ENCODE data around the gene TNP1.

Gene TNP1

DNA sequence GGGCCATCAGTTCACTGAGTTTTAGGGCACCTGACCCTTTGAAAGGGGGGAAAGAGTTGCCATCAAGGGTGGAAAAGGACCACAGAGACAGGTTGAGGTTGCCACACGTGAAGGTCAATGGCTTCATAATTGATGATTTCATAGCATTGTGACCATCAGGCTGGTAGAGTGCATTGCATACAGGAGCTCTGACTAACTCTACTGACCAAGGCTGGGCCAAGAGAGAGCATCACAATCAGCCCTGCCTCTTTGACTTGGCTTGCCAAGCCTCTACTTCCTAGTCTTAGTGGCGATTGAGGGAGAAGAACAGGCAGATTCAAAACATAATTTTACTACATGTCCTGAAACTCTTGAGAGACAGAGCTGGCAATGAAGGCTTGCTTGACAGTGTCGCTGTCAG, 5.8 kb upstream of the TNP1 start:
- TF ChIP-seq ESRRG (CRISPR knock-in tag; IDR thresholded peaks at IDR 0.05) (no peak), PPARA (CRISPR knock-in tag; IDR thresholded peaks at IDR 0.05; ENCODE audit: borderline replicate concordance) (no peak), ZNF565 (CRISPR knock-in tag; conservative IDR thresholded peaks at IDR 0.05; ENCODE audit: low read depth) (no peak), ZC3H10 (CRISPR knock-in tag; IDR thresholded peaks at IDR 0.05) (no peak), ZFP30 (CRISPR knock-in tag; IDR thresholded peaks at IDR 0.05) (no peak), RARB (CRISPR knock-in tag; IDR thresholded peaks at IDR 0.05) (no peak), ISL1 (CRISPR knock-in tag; IDR thresholded peaks at IDR 0.05) (no peak), GLIS3 (CRISPR knock-in tag; IDR thresholded peaks at IDR 0.05) (no peak), CSRNP3 (CRISPR knock-in tag; IDR thresholded peaks at IDR 0.05) (no peak), ARNTL (CRISPR knock-in tag; IDR thresholded peaks at IDR 0.05; ENCODE audit: borderline replicate concordance, low read depth) (no peak), PATZ1 (CRISPR knock-in tag; IDR thresholded peaks at IDR 0.05; ENCODE audit: borderline replicate concordance) (no peak), ZNF8 (CRISPR knock-in tag; IDR thresholded peaks at IDR 0.05) (no peak), TCF4 (CRISPR knock-in tag; IDR thresholded peaks at IDR 0.05; ENCODE audit: borderline replicate concordance) (no peak)
- TF ChIP-seq, protein P1, sequence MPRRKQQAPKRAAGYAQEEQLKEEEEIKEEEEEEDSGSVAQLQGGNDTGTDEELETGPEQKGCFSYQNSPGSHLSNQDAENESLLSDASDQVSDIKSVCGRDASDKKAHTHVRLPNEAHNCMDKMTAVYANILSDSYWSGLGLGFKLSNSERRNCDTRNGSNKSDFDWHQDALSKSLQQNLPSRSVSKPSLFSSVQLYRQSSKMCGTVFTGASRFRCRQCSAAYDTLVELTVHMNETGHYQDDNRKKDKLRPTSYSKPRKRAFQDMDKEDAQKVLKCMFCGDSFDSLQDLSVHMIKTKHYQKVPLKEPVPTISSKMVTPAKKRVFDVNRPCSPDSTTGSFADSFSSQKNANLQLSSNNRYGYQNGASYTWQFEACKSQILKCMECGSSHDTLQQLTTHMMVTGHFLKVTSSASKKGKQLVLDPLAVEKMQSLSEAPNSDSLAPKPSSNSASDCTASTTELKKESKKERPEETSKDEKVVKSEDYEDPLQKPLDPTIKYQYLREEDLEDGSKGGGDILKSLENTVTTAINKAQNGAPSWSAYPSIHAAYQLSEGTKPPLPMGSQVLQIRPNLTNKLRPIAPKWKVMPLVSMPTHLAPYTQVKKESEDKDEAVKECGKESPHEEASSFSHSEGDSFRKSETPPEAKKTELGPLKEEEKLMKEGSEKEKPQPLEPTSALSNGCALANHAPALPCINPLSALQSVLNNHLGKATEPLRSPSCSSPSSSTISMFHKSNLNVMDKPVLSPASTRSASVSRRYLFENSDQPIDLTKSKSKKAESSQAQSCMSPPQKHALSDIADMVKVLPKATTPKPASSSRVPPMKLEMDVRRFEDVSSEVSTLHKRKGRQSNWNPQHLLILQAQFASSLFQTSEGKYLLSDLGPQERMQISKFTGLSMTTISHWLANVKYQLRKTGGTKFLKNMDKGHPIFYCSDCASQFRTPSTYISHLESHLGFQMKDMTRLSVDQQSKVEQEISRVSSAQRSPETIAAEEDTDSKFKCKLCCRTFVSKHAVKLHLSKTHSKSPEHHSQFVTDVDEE (CRISPR knock-in tag; IDR thresholded peaks at IDR 0.05) = no peak
- ATAC-seq = no peak

GRCh38 chr2:216863946-216864345, 4.1 kb upstream of the TNP1 start:
- ATAC-seq = no peak
- no peak for TF ChIP-seq BACH2 (CRISPR knock-in tag; IDR thresholded peaks at IDR 0.05; ENCODE audit: borderline replicate concordance)
- TF ChIP-seq, protein P2, sequence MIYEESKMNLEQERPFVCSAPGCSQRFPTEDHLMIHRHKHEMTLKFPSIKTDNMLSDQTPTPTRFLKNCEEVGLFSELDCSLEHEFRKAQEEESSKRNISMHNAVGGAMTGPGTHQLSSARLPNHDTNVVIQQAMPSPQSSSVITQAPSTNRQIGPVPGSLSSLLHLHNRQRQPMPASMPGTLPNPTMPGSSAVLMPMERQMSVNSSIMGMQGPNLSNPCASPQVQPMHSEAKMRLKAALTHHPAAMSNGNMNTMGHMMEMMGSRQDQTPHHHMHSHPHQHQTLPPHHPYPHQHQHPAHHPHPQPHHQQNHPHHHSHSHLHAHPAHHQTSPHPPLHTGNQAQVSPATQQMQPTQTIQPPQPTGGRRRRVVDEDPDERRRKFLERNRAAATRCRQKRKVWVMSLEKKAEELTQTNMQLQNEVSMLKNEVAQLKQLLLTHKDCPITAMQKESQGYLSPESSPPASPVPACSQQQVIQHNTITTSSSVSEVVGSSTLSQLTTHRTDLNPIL (CRISPR knock-in tag; IDR thresholded peaks at IDR 0.05; ENCODE audit: low read depth) = no peak

- no peak for TF ChIP-seq PATZ1 (CRISPR knock-in tag; IDR thresholded peaks at IDR 0.05; ENCODE audit: borderline replicate concordance)
- TF ChIP-seq RARB (CRISPR knock-in tag; IDR thresholded peaks at IDR 0.05) = no peak
- TF ChIP-seq ZNF565 (CRISPR knock-in tag; conservative IDR thresholded peaks at IDR 0.05; ENCODE audit: low read depth) = no peak
- ATAC-seq = no peak
Observed at GRCh38 chr2:216862628-216863398, 2.9 kb upstream of the TNP1 start.

GRCh38 chr2:216860426-216861137, 718 bp upstream of the TNP1 start:
- no peak for ATAC-seq
- TF ChIP-seq OSR1 (CRISPR knock-in tag; IDR thresholded peaks at IDR 0.05) = no peak
- TF ChIP-seq ZNF565 (CRISPR knock-in tag; conservative IDR thresholded peaks at IDR 0.05; ENCODE audit: low read depth) = no peak
- no peak for TF ChIP-seq BACH2 (CRISPR knock-in tag; IDR thresholded peaks at IDR 0.05; ENCODE audit: borderline replicate concordance)
- no peak for TF ChIP-seq CSRNP3 (CRISPR knock-in tag; IDR thresholded peaks at IDR 0.05)
- no peak for TF ChIP-seq TOX (CRISPR knock-in tag; IDR thresholded peaks at IDR 0.05; ENCODE audit: borderline replicate concordance)
- no peak for TF ChIP-seq ZFP30 (CRISPR knock-in tag; IDR thresholded peaks at IDR 0.05)
- no peak for TF ChIP-seq ZC3H10 (CRISPR knock-in tag; IDR thresholded peaks at IDR 0.05)
- no peak for TF ChIP-seq ZFP3 (CRISPR knock-in tag; IDR thresholded peaks at IDR 0.05)
- TF ChIP-seq, protein P2 (CRISPR knock-in tag; IDR thresholded peaks at IDR 0.05; ENCODE audit: low read depth) = no peak

Measured in SK-N-SH treated with all-trans-retinoic acid at 6 μM for 48 hours (cell line).